Measurements from ENCODE around the gene SH2B3. TPM values are rescaled to one million over a fixed set of nuclear protein-coding genes. Genes with fewer than 3 reads are reported as not detected.

Gene SH2B3
- polyA plus RNA-seq, 1 donor from 2014 or later, result 3.0 TPM

GRCh38 chr12:111412007-111412829, 6.5 kb downstream of the SH2B3 start:
- no peak overlapping the region for H3K4me3 ChIP-seq (ENCODE audit: low read length)
- no peak overlapping the region for H2AFZ ChIP-seq (ENCODE audit: low read depth, low read length)
- TF ChIP-seq SMC3 (conservative IDR thresholded peaks at IDR 0.05; ENCODE audit: poor library complexity) (no peak), POLR2AphosphoS5 (IDR thresholded peaks at IDR 0.05) (no peak), EZH2 (IDR thresholded peaks at IDR 0.05; ENCODE audit: borderline replicate concordance, insufficient read depth, low read length, poor library complexity, severe bottlenecking) (no peak), MXI1 (conservative IDR thresholded peaks at IDR 0.05; ENCODE audit: poor library complexity, severe bottlenecking) (no peak), CTCF (IDR thresholded peaks at IDR 0.05; ENCODE audit: poor library complexity, severe bottlenecking) (no peak), TAF1 (IDR thresholded peaks at IDR 0.05; ENCODE audit: low read depth) (no peak), EP300 (conservative IDR thresholded peaks at IDR 0.05; ENCODE audit: poor library complexity, severe bottlenecking) (no peak), RAD21 (conservative IDR thresholded peaks at IDR 0.05) (no peak)
- TF ChIP-seq, protein P1, sequence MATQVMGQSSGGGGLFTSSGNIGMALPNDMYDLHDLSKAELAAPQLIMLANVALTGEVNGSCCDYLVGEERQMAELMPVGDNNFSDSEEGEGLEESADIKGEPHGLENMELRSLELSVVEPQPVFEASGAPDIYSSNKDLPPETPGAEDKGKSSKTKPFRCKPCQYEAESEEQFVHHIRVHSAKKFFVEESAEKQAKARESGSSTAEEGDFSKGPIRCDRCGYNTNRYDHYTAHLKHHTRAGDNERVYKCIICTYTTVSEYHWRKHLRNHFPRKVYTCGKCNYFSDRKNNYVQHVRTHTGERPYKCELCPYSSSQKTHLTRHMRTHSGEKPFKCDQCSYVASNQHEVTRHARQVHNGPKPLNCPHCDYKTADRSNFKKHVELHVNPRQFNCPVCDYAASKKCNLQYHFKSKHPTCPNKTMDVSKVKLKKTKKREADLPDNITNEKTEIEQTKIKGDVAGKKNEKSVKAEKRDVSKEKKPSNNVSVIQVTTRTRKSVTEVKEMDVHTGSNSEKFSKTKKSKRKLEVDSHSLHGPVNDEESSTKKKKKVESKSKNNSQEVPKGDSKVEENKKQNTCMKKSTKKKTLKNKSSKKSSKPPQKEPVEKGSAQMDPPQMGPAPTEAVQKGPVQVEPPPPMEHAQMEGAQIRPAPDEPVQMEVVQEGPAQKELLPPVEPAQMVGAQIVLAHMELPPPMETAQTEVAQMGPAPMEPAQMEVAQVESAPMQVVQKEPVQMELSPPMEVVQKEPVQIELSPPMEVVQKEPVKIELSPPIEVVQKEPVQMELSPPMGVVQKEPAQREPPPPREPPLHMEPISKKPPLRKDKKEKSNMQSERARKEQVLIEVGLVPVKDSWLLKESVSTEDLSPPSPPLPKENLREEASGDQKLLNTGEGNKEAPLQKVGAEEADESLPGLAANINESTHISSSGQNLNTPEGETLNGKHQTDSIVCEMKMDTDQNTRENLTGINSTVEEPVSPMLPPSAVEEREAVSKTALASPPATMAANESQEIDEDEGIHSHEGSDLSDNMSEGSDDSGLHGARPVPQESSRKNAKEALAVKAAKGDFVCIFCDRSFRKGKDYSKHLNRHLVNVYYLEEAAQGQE (IDR thresholded peaks at IDR 0.05; ENCODE audit: borderline replicate concordance), result no peak
- H3K27me3 ChIP-seq (ENCODE audit: insufficient read depth, low read depth, low read length), result no peaks in the 10 kb centered on the region
- no peaks in the 10 kb centered on the region for H3K9me3 ChIP-seq (ENCODE audit: low read length)
- no peak overlapping the region for H3K9ac ChIP-seq (ENCODE audit: low read length)
- no peak overlapping the region for H3K4me2 ChIP-seq (ENCODE audit: low read length)
- H3K36me3 ChIP-seq (ENCODE audit: insufficient read depth, low read length), result no peaks in the 10 kb centered on the region
- H3F3A ChIP-seq (ENCODE audit: insufficient read depth, low read length, poor library complexity, severe bottlenecking), result no peaks in the 10 kb centered on the region
- H3K9me2 ChIP-seq (ENCODE audit: insufficient read depth, low read length), result no peaks in the 10 kb centered on the region
- no peaks in the 10 kb centered on the region for H4K20me1 ChIP-seq (ENCODE audit: insufficient read depth)
- no peaks in the 10 kb centered on the region for H3K79me2 ChIP-seq (replicated peaks; ENCODE audit: insufficient read depth, low read length)
- H3K27ac ChIP-seq (ENCODE audit: low read length), result peak overlapping the region; percentile 45

- no peaks in the 10 kb centered on the region for H3K79me2 ChIP-seq (replicated peaks; ENCODE audit: insufficient read depth, low read length)
- H3K4me3 ChIP-seq (ENCODE audit: low read length), result no peak overlapping the region
- no peaks in the 10 kb centered on the region for H3K27me3 ChIP-seq (ENCODE audit: insufficient read depth, low read depth, low read length)
- TF ChIP-seq, protein P1 (IDR thresholded peaks at IDR 0.05; ENCODE audit: borderline replicate concordance), result no peak
- no peak for TF ChIP-seq EZH2 (IDR thresholded peaks at IDR 0.05; ENCODE audit: borderline replicate concordance, insufficient read depth, low read length, poor library complexity, severe bottlenecking)
- TF ChIP-seq RAD21 (conservative IDR thresholded peaks at IDR 0.05), result no peak
- TF ChIP-seq TAF1 (IDR thresholded peaks at IDR 0.05; ENCODE audit: low read depth), result no peak
- TF ChIP-seq POLR2AphosphoS5 (IDR thresholded peaks at IDR 0.05), result no peak
- TF ChIP-seq CTCF (IDR thresholded peaks at IDR 0.05; ENCODE audit: poor library complexity, severe bottlenecking), result no peak
- H3F3A ChIP-seq (ENCODE audit: insufficient read depth, low read length, poor library complexity, severe bottlenecking), result no peaks in the 10 kb centered on the region
- no peaks in the 10 kb centered on the region for H3K9me3 ChIP-seq (ENCODE audit: low read length)
- no peaks in the 10 kb centered on the region for H3K9me2 ChIP-seq (ENCODE audit: insufficient read depth, low read length)
- H4K20me1 ChIP-seq (ENCODE audit: insufficient read depth), result no peaks in the 10 kb centered on the region
- no peaks in the 10 kb centered on the region for H3K36me3 ChIP-seq (ENCODE audit: insufficient read depth, low read length)
- peak overlapping the region; percentile 45 for H3K27ac ChIP-seq (ENCODE audit: low read length)
- no peak overlapping the region for H3K4me2 ChIP-seq (ENCODE audit: low read length)
- no peak overlapping the region for H3K9ac ChIP-seq (ENCODE audit: low read length)
- H2AFZ ChIP-seq (ENCODE audit: low read depth, low read length), result no peak overlapping the region
These were observed 7.2 kb downstream of the SH2B3 start for GRCh38 chr12:111412830-111413441.

All from neural cell (in vitro differentiated cells).